ENCODE measurements around the gene L3MBTL4.

The L3MBTL4 gene

GRCh38 chr18:5979176-5979888 lies 435.4 kb downstream of the L3MBTL4 start:
- DNase-seq, result no peak

GRCh38 chr18:5977022-5977421 lies 437.7 kb downstream of the L3MBTL4 start:
- DNase-seq, result no peak

- no peak for DNase-seq
Observed at GRCh38 chr18:5975111-5976002, 439.4 kb downstream of the L3MBTL4 start.

GRCh38 chr18:5974696-5975095 lies 440.0 kb downstream of the L3MBTL4 start:
- DNase-seq, result no peak

GRCh38 chr18:5973099-5973498 lies 441.6 kb downstream of the L3MBTL4 start:
- no peak for DNase-seq

- DNase-seq, result no peak
Observed at GRCh38 chr18:5972298-5972697, 442.4 kb downstream of the L3MBTL4 start.

GRCh38 chr18:5969989-5970403 lies 444.7 kb downstream of the L3MBTL4 start:
- DNase-seq, result no peak

GRCh38 chr18:5969355-5969988 lies 445.2 kb downstream of the L3MBTL4 start:
- no peak for DNase-seq

GRCh38 chr18:5967666-5968065 lies 447.0 kb downstream of the L3MBTL4 start:
- DNase-seq, result no peak

GRCh38 chr18:5967007-5967406 lies 447.7 kb downstream of the L3MBTL4 start:
- DNase-seq, result no peak

GRCh38 chr18:5966514-5966913 lies 448.2 kb downstream of the L3MBTL4 start:
- no peak for DNase-seq

GRCh38 chr18:5964996-5965395 lies 449.7 kb downstream of the L3MBTL4 start:
- DNase-seq, result no peak

GRCh38 chr18:5964596-5964995 lies 450.1 kb downstream of the L3MBTL4 start:
- DNase-seq, result no peak

GRCh38 chr18:5964108-5964507 lies 450.6 kb downstream of the L3MBTL4 start:
- DNase-seq, result no peak

- no peak for DNase-seq
Observed at GRCh38 chr18:5963267-5963666, 451.4 kb downstream of the L3MBTL4 start.

- DNase-seq, result no peak
Observed at GRCh38 chr18:5962362-5962761, 452.3 kb downstream of the L3MBTL4 start.

GRCh38 chr18:5961828-5962150 lies 452.9 kb downstream of the L3MBTL4 start:
- DNase-seq, result no peak

- no peak for DNase-seq
Observed at GRCh38 chr18:5961097-5961827, 453.4 kb downstream of the L3MBTL4 start.

GRCh38 chr18:5958822-5959221 lies 455.9 kb downstream of the L3MBTL4 start:
- no peak for DNase-seq

GRCh38 chr18:5955861-5956260 lies 458.9 kb downstream of the L3MBTL4 start:
- no peak for DNase-seq

- no peak for DNase-seq
Observed at GRCh38 chr18:5951515-5952091, 463.1 kb downstream of the L3MBTL4 start.

GRCh38 chr18:5948781-5949180 lies 465.9 kb downstream of the L3MBTL4 start:
- DNase-seq, result no peak

- no peak for DNase-seq
Observed at GRCh38 chr18:5948237-5948636, 466.5 kb downstream of the L3MBTL4 start.

All from effector CD4-positive, alpha-beta T cell (primary cell).